ENCODE data around the gene INTS3. TPM values are rescaled to one million over a fixed set of nuclear protein-coding genes. Genes with fewer than 3 reads are reported as not detected.

Gene INTS3
- polyA plus RNA-seq, 1 donor from 2014 or later: 29.9 TPM

DNA sequence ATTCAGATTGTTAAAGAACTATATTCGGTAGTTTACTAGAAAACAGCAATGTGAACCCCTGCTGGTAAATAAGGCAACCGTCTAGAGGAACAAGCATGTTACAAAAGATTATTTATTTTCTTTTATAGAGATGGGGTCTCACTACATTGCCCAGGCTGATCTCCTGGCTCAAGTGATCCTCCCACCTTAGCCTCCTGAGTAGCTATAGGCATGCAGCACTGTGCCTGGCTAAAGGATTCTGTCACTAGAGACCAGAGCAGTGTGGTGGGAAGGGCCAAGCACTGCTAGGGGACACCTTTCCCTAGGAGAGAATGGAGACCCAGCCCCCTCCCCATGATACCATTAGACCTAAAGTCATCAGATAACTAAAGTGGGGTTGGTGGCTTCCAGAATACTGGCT, 76.3 kb downstream of the INTS3 start:
- no peak for TF ChIP-seq MXI1 (conservative IDR thresholded peaks at IDR 0.05; ENCODE audit: poor library complexity, severe bottlenecking)
- no peak for TF ChIP-seq EP300 (conservative IDR thresholded peaks at IDR 0.05; ENCODE audit: poor library complexity, severe bottlenecking)
- no peak for TF ChIP-seq POLR2AphosphoS5 (IDR thresholded peaks at IDR 0.05)
- TF ChIP-seq, protein P1, sequence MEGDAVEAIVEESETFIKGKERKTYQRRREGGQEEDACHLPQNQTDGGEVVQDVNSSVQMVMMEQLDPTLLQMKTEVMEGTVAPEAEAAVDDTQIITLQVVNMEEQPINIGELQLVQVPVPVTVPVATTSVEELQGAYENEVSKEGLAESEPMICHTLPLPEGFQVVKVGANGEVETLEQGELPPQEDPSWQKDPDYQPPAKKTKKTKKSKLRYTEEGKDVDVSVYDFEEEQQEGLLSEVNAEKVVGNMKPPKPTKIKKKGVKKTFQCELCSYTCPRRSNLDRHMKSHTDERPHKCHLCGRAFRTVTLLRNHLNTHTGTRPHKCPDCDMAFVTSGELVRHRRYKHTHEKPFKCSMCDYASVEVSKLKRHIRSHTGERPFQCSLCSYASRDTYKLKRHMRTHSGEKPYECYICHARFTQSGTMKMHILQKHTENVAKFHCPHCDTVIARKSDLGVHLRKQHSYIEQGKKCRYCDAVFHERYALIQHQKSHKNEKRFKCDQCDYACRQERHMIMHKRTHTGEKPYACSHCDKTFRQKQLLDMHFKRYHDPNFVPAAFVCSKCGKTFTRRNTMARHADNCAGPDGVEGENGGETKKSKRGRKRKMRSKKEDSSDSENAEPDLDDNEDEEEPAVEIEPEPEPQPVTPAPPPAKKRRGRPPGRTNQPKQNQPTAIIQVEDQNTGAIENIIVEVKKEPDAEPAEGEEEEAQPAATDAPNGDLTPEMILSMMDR (IDR thresholded peaks at IDR 0.05; ENCODE audit: poor library complexity, severe bottlenecking): no peak
- no peak for TF ChIP-seq SMC3 (conservative IDR thresholded peaks at IDR 0.05; ENCODE audit: poor library complexity)
- TF ChIP-seq EZH2 (IDR thresholded peaks at IDR 0.05; ENCODE audit: borderline replicate concordance, insufficient read depth, low read length, poor library complexity, severe bottlenecking): no peak
- TF ChIP-seq RAD21 (conservative IDR thresholded peaks at IDR 0.05): no peak
- TF ChIP-seq, protein P2, sequence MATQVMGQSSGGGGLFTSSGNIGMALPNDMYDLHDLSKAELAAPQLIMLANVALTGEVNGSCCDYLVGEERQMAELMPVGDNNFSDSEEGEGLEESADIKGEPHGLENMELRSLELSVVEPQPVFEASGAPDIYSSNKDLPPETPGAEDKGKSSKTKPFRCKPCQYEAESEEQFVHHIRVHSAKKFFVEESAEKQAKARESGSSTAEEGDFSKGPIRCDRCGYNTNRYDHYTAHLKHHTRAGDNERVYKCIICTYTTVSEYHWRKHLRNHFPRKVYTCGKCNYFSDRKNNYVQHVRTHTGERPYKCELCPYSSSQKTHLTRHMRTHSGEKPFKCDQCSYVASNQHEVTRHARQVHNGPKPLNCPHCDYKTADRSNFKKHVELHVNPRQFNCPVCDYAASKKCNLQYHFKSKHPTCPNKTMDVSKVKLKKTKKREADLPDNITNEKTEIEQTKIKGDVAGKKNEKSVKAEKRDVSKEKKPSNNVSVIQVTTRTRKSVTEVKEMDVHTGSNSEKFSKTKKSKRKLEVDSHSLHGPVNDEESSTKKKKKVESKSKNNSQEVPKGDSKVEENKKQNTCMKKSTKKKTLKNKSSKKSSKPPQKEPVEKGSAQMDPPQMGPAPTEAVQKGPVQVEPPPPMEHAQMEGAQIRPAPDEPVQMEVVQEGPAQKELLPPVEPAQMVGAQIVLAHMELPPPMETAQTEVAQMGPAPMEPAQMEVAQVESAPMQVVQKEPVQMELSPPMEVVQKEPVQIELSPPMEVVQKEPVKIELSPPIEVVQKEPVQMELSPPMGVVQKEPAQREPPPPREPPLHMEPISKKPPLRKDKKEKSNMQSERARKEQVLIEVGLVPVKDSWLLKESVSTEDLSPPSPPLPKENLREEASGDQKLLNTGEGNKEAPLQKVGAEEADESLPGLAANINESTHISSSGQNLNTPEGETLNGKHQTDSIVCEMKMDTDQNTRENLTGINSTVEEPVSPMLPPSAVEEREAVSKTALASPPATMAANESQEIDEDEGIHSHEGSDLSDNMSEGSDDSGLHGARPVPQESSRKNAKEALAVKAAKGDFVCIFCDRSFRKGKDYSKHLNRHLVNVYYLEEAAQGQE (IDR thresholded peaks at IDR 0.05; ENCODE audit: borderline replicate concordance): no peak
- no peak for TF ChIP-seq TAF1 (IDR thresholded peaks at IDR 0.05; ENCODE audit: low read depth)
- Histone ChIP-seq H4K20me1 (ENCODE audit: insufficient read depth) (no peaks in the 10 kb centered on the region), H3K4me3 (ENCODE audit: low read length) (no peak overlapping the region), H3K4me2 (ENCODE audit: low read length) (no peak overlapping the region), H3K27me3 (ENCODE audit: insufficient read depth, low read depth, low read length) (no peaks in the 10 kb centered on the region), H3K9me2 (ENCODE audit: insufficient read depth, low read length) (no peaks in the 10 kb centered on the region), H3K27ac (ENCODE audit: low read length) (no peak overlapping the region), H3K9ac (ENCODE audit: low read length) (no peak overlapping the region), H3K9me3 (ENCODE audit: low read length) (no peaks in the 10 kb centered on the region), H2AFZ (ENCODE audit: low read depth, low read length) (no peak overlapping the region), H3K36me3 (ENCODE audit: insufficient read depth, low read length) (no peaks in the 10 kb centered on the region), H3K79me2 (replicated peaks; ENCODE audit: insufficient read depth, low read length) (no peaks in the 10 kb centered on the region), H3F3A (ENCODE audit: insufficient read depth, low read length, poor library complexity, severe bottlenecking) (no peaks in the 10 kb centered on the region)

DNA sequence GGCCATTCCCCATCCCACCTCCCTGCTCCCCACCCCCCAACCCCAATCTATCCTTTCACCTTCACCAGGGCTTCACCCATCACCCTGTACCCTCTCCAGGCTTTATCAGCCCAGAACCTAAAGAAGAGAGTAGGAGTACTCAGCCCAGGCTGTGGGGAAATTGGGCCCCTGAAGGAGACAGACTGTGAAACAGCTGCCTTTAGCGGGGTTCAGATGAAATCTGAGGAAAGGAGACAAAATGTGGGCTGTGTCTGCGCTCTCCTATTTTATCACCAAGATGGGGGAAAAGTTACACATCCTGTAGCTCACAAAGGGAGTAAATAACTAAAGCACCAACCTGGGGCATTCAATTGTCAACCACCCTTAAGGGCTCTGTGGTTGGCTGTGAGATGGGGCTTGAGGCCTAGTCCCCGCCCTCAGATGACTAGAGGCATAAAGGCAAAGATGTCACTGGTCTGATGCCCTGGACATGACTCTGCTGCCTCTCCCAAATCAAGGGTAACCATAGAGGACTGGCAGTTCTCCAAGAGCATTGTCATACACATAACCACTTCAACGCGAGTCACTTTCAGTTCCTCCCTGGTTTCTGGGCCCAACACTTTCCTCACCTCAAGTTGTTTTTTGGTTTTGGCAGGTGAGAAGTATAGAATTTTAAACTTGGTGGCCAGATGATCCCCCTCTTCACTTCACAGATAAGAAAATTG, 77.3 kb downstream of the INTS3 start:
- Histone ChIP-seq H3F3A (ENCODE audit: insufficient read depth, low read length, poor library complexity, severe bottlenecking) (no peaks in the 10 kb centered on the region), H3K4me3 (ENCODE audit: low read length) (no peak overlapping the region), H3K27ac (ENCODE audit: low read length) (no peak overlapping the region), H3K9me3 (ENCODE audit: low read length) (no peaks in the 10 kb centered on the region), H3K36me3 (ENCODE audit: insufficient read depth, low read length) (no peaks in the 10 kb centered on the region), H3K79me2 (replicated peaks; ENCODE audit: insufficient read depth, low read length) (no peaks in the 10 kb centered on the region), H3K4me2 (ENCODE audit: low read length) (no peak overlapping the region), H4K20me1 (ENCODE audit: insufficient read depth) (no peaks in the 10 kb centered on the region), H3K27me3 (ENCODE audit: insufficient read depth, low read depth, low read length) (no peaks in the 10 kb centered on the region), H3K9ac (ENCODE audit: low read length) (no peak overlapping the region), H2AFZ (ENCODE audit: low read depth, low read length) (no peak overlapping the region), H3K9me2 (ENCODE audit: insufficient read depth, low read length) (no peaks in the 10 kb centered on the region)
- TF ChIP-seq EZH2 (IDR thresholded peaks at IDR 0.05; ENCODE audit: borderline replicate concordance, insufficient read depth, low read length, poor library complexity, severe bottlenecking) (no peak), SMC3 (conservative IDR thresholded peaks at IDR 0.05; ENCODE audit: poor library complexity) (no peak), EP300 (conservative IDR thresholded peaks at IDR 0.05; ENCODE audit: poor library complexity, severe bottlenecking) (no peak), TAF1 (IDR thresholded peaks at IDR 0.05; ENCODE audit: low read depth) (no peak), POLR2AphosphoS5 (IDR thresholded peaks at IDR 0.05) (no peak), RAD21 (conservative IDR thresholded peaks at IDR 0.05) (no peak), MXI1 (conservative IDR thresholded peaks at IDR 0.05; ENCODE audit: poor library complexity, severe bottlenecking) (no peak)
- TF ChIP-seq, protein P1 (IDR thresholded peaks at IDR 0.05; ENCODE audit: poor library complexity, severe bottlenecking): no peak
- TF ChIP-seq, protein P2 (IDR thresholded peaks at IDR 0.05; ENCODE audit: borderline replicate concordance): no peak
